Progenitor cell of endocrine pancreas (in vitro differentiated cells): ENCODE data around the gene SPEG. TPM values are rescaled to one million over a fixed set of nuclear protein-coding genes. Genes with fewer than 3 reads are reported as not detected.

ENCODE experiments used
- DNase-seq: peaks from one replicate; pipeline ENCODE4 v3.0.0; 2021; ENCODE audit warnings: low spot score; ENCODE audit not compliant: unreplicated experiment
- H3K27ac Mint-ChIP-seq: 2 replicates; pipeline ENCODE4 v1.8.0; 2021; ENCODE audit warnings: mild to moderate bottlenecking, moderate library complexity, mixed read lengths
- H3K27me3 Mint-ChIP-seq: 2 replicates; pipeline ENCODE4 v1.8.0; 2021; ENCODE audit warnings: mixed read lengths
- H3K36me3 Mint-ChIP-seq: 2 replicates; pipeline ENCODE4 v1.8.0; 2022; ENCODE audit warnings: mixed read lengths; ENCODE audit not compliant: insufficient read depth
- H3K4me1 Mint-ChIP-seq: 2 replicates; pipeline ENCODE4 v1.8.0; 2021; ENCODE audit warnings: low read depth, mixed read lengths
- H3K4me3 Mint-ChIP-seq: 2 replicates; pipeline ENCODE4 v1.8.0; 2021; ENCODE audit warnings: low read depth, mild to moderate bottlenecking, moderate library complexity, mixed read lengths
- H3K9me3 Mint-ChIP-seq: 2 replicates; pipeline ENCODE4 v1.8.0; 2021; ENCODE audit warnings: low read depth, mixed read lengths
- CTCF ChIP-seq: fragments of 200-600 bp; sonication (generic); IDR thresholded peaks from one replicate; pipeline ENCODE4 v1.5.0; 2021; ENCODE audit warnings: antibody characterized with exemption, mild to moderate bottlenecking; ENCODE audit not compliant: unreplicated experiment
- total RNA-seq: library from RNA; stranded (reverse); gene quantifications from 2 replicates; pipeline ENCODE4 v1.2.1, GENCODE V29; 2021

SPEG gene
- total RNA-seq, 1 donor from 2014 or later, result 15.1 TPM

- peaks cover 12% of the 10 kb centered on the region for H3K27me3 Mint-ChIP-seq
- H3K4me3 Mint-ChIP-seq, result no peak overlapping the region
- peaks cover 11% of the 10 kb centered on the region for H3K4me1 Mint-ChIP-seq
- H3K36me3 Mint-ChIP-seq, result peaks cover 11% of the 10 kb centered on the region
- H3K27ac Mint-ChIP-seq, result no peak overlapping the region
- no peak for TF ChIP-seq CTCF
- DNase-seq, result no peak
- no peaks in the 10 kb centered on the region for H3K9me3 Mint-ChIP-seq
Observed at GRCh38 chr2:219537657-219538488, 103.2 kb downstream of the SPEG start.

- H3K4me1 Mint-ChIP-seq, result peaks cover 11% of the 10 kb centered on the region
- no peak for DNase-seq
- no peak overlapping the region for H3K4me3 Mint-ChIP-seq
- H3K27ac Mint-ChIP-seq, result no peak overlapping the region
- peaks cover 5% of the 10 kb centered on the region for H3K27me3 Mint-ChIP-seq
- TF ChIP-seq CTCF, result no peak
- H3K9me3 Mint-ChIP-seq, result no peaks in the 10 kb centered on the region
- peaks cover 11% of the 10 kb centered on the region for H3K36me3 Mint-ChIP-seq
Observed at GRCh38 chr2:219538504-219538951, 103.9 kb downstream of the SPEG start.

- H3K36me3 Mint-ChIP-seq, result peaks cover 11% of the 10 kb centered on the region
- H3K27ac Mint-ChIP-seq, result no peak overlapping the region
Observed at GRCh38 chr2:219538956-219539788, 104.5 kb downstream of the SPEG start.

GRCh38 chr2:219539926-219540678 lies 105.5 kb downstream of the SPEG start:
- Mint-ChIP-seq H3K4me3 (no peak overlapping the region), H3K27ac (no peak overlapping the region), H3K9me3 (no peaks in the 10 kb centered on the region), H3K4me1 (peaks cover 19% of the 10 kb centered on the region), H3K36me3 (peaks cover 11% of the 10 kb centered on the region), H3K27me3 (peaks cover 11% of the 10 kb centered on the region)
- no peak for TF ChIP-seq CTCF
- no peak for DNase-seq

More at GRCh38 chr2:219538956-219539788, 104.5 kb downstream of the SPEG start:
- Mint-ChIP-seq H3K27me3 (peaks cover 3% of the 10 kb centered on the region), H3K9me3 (no peaks in the 10 kb centered on the region), H3K4me1 (peaks cover 12% of the 10 kb centered on the region), H3K4me3 (no peak overlapping the region)
- no peak for TF ChIP-seq CTCF
- no peak for DNase-seq
